PC-9 (cell line): ENCODE measurements around the gene LRIF1. TPM values are rescaled to one million over a fixed set of nuclear protein-coding genes. Genes with fewer than 3 reads are reported as not detected.

Experiments used
- BruUV-seq: library from RNA; stranded (reverse); fragments of 400-500 nt; replicated peaks from 2 replicates; lab custom pipeline; 2021; lab: Mats Ljungman, UMichigan
- CTCF ChIA-PET: fragments of 300-600 bp; sonication (Branson Sonifier 250); formaldehyde crosslinking; loops from one replicate; lab custom pipeline; 2022; ENCODE audit warnings: antibody characterized with exemption; lab: Charles Lee
- POLR2A ChIA-PET: fragments of 300-600 bp; sonication (Branson Sonifier 250); formaldehyde crosslinking; loops from one replicate; lab custom pipeline; 2022; ENCODE audit warnings: antibody characterized with exemption; ENCODE audit not compliant: unreplicated experiment; lab: Charles Lee
- DNase-seq, 2 experiments: peaks; one replicate each; pipeline versions ENCODE4 v3.0.0 to v3.0.0-alpha.2; 2015 to 2022; ENCODE audit warnings: mixed read lengths in 1 of 2
- H2AFZ ChIP-seq: fragments of 200-600 bp; sonication (generic); 2 replicates; pipeline ENCODE4 v1.8.1; 2017; ENCODE audit warnings: antibody characterized with exemption
- H3F3A ChIP-seq: fragments of 200-600 bp; sonication (generic); 2 replicates; pipeline ENCODE4 v1.8.1; 2017; ENCODE audit warnings: antibody characterized with exemption, mild to moderate bottlenecking, low read depth; ENCODE audit not compliant: insufficient read depth
- H3K27ac ChIP-seq: fragments of 200-600 bp; sonication (generic); 2 replicates; pipeline ENCODE4 v1.6.1; 2016; ENCODE audit warnings: mixed run types
- H3K27me3 ChIP-seq: fragments of 200-600 bp; sonication (generic); 2 replicates; pipeline ENCODE4 v1.6.1; 2016; ENCODE audit warnings: low read depth, mixed run types; ENCODE audit not compliant: insufficient read depth
- H3K36me3 ChIP-seq: fragments of 200-600 bp; sonication (generic); 2 replicates; pipeline ENCODE4 v1.6.1; 2016; ENCODE audit warnings: low read depth, mixed run types
- H3K4me1 ChIP-seq: fragments of 200-600 bp; sonication (generic); replicated peaks from 2 replicates; pipeline ENCODE4 v1.6.1; 2016; ENCODE audit warnings: mixed run types; ENCODE audit not compliant: insufficient read depth
- H3K4me2 ChIP-seq: fragments of 200-600 bp; sonication (generic); 2 replicates; pipeline ENCODE4 v1.6.1; 2017; ENCODE audit warnings: mixed run types
- H3K4me3 ChIP-seq: fragments of 200-600 bp; sonication (generic); 2 replicates; pipeline ENCODE4 v1.6.1; 2016; ENCODE audit warnings: mixed run types
- H3K79me2 ChIP-seq: fragments of 200-600 bp; sonication (generic); 2 replicates; pipeline ENCODE4 v1.6.1; 2017; ENCODE audit warnings: low read depth, mixed run types
- H3K9me2 ChIP-seq: fragments of 200-600 bp; sonication (generic); 2 replicates; pipeline ENCODE4 v1.8.1; 2017; ENCODE audit warnings: mild to moderate bottlenecking; ENCODE audit not compliant: insufficient read depth
- H3K9me3 ChIP-seq: fragments of 200-600 bp; sonication (generic); 2 replicates; pipeline ENCODE4 v1.8.1; 2016; ENCODE audit warnings: low read depth; ENCODE audit not compliant: insufficient read depth
- H4K20me1 ChIP-seq: fragments of 200-600 bp; sonication (generic); 2 replicates; pipeline ENCODE4 v1.8.1; 2017; ENCODE audit not compliant: insufficient read depth
- EZH2 ChIP-seq: fragments of 200-600 bp; sonication (generic); IDR thresholded peaks from 2 replicates; pipeline ENCODE4 v1.8.0; 2017; ENCODE audit warnings: antibody characterized with exemption, low read depth
- intact Hi-C: fragments of 100-400 bp; cut with micrococcal nuclease; formaldehyde crosslinking; loops from one replicate; pipeline ENCODE4 v1.10.0; 2022; ENCODE audit not compliant: unreplicated experiment
- total RNA-seq: library from RNA; stranded (reverse); gene quantifications from 2 replicates; pipeline ENCODE4 v1.2.3, GENCODE V29; 2021
- TF ChIP-seq, protein P1 (sequence below): fragments of 200-600 bp; sonication (generic); conservative IDR thresholded peaks from 2 replicates; pipeline ENCODE4 v1.6.1; 2017; ENCODE audit warnings: mixed run types, antibody characterized with exemption, mild to moderate bottlenecking, moderate library complexity

LRIF1 gene
- total RNA-seq, 1 experiment from 2014 or later = 13.5 TPM

DNA sequence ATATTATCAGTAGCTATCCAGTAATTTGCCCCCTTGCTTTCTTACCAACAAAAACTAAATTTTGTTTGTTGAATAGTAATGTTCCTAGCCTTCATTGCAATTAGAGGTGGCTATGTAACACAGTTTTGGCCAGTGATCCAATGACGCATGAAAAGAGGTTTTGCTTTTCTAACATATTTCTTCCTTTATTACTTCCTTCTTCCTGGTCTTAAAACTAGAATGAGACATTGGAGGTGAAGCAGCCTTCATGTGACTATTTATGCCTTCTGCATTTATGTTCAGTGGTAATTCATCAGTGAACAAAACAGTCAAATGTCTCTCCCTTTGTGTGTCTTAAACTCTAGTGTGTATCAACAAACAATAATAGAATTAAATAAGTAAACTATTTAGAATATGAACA lies 35.5 kb downstream of the LRIF1 start:
- no peaks in the 10 kb centered on the region for H3F3A ChIP-seq
- intact Hi-C loops = no loop called here
- H3K79me2 ChIP-seq = no peaks in the 10 kb centered on the region
- H3K9me3 ChIP-seq = 0 out of 2 replicates have a peak, but pooled peaks cover 3% of the 10 kb centered on the region
- no peaks in the 10 kb centered on the region for H3K36me3 ChIP-seq
- H3K27ac ChIP-seq = no peak overlapping the region
- no peaks in the 10 kb centered on the region for H3K4me1 ChIP-seq
- POLR2A ChIA-PET = no interaction called here
- peak in 1 of 2 experiments; percentile 49 for DNase-seq
- no peak overlapping the region for H3K4me3 ChIP-seq
- H3K4me2 ChIP-seq = no peak overlapping the region
- CTCF ChIA-PET = no interaction called here
- no peaks in the 10 kb centered on the region for H4K20me1 ChIP-seq
- no TSS peak for BruUV-seq
- no peaks in the 10 kb centered on the region for H3K27me3 ChIP-seq
- H2AFZ ChIP-seq = no peak overlapping the region
- TF ChIP-seq EZH2 = no peak
- TF ChIP-seq, protein P1, sequence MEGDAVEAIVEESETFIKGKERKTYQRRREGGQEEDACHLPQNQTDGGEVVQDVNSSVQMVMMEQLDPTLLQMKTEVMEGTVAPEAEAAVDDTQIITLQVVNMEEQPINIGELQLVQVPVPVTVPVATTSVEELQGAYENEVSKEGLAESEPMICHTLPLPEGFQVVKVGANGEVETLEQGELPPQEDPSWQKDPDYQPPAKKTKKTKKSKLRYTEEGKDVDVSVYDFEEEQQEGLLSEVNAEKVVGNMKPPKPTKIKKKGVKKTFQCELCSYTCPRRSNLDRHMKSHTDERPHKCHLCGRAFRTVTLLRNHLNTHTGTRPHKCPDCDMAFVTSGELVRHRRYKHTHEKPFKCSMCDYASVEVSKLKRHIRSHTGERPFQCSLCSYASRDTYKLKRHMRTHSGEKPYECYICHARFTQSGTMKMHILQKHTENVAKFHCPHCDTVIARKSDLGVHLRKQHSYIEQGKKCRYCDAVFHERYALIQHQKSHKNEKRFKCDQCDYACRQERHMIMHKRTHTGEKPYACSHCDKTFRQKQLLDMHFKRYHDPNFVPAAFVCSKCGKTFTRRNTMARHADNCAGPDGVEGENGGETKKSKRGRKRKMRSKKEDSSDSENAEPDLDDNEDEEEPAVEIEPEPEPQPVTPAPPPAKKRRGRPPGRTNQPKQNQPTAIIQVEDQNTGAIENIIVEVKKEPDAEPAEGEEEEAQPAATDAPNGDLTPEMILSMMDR = no peak
- H3K9me2 ChIP-seq = no peaks in the 10 kb centered on the region

DNA sequence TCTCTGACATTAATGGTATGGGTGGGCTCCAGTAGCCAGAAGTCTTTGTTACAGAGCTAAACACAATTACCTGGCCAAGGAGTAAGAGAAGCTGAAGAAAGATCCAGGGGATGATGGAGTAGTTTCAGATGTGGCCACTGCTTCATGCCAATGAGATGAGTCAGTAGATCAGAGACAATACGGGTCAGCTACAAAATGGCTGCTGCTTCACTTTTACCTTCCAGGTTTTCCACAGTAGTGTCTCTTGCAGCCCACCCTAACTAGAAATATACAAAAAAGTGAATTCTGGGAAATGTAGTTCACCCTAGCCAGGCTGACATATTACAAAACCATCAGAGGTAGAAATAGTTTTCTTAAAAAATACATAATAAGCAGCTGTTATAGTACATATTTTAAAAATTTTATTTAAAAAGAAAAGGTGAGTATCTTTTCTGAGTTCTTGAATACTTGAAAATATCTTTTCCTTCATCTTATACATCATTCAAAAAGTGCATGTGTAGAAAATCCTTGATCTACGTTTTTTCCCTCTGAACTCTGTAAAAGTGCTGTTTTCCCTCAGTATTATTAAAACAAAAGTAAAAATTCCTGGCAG lies 36.1 kb downstream of the LRIF1 start:
- no peaks in the 10 kb centered on the region for H3K4me1 ChIP-seq
- DNase-seq = peak in 1 of 2 experiments; percentile 18
- H3K27me3 ChIP-seq = no peaks in the 10 kb centered on the region
- no peaks in the 10 kb centered on the region for H3K36me3 ChIP-seq
- no TSS peak for BruUV-seq
- no peak for TF ChIP-seq EZH2
- TF ChIP-seq, protein P1 = no peak
- no peaks in the 10 kb centered on the region for H3K9me2 ChIP-seq
- ChIA-PET POLR2A (interaction anchor here (0.7 kb wide), 1 partner anchor 37 kb away, joined by 3 read pairs; no protein-coding TSS in a partner anchor), CTCF (no interaction called here)
- H3K9me3 ChIP-seq = 0 out of 2 replicates have a peak, but pooled peaks cover 3% of the 10 kb centered on the region
- H2AFZ ChIP-seq = no peak overlapping the region
- H3K4me2 ChIP-seq = no peak overlapping the region
- H3K4me3 ChIP-seq = no peak overlapping the region
- no peaks in the 10 kb centered on the region for H3F3A ChIP-seq
- H3K79me2 ChIP-seq = no peaks in the 10 kb centered on the region
- intact Hi-C loops = loop anchor here (1.0 kb wide), 1 partner anchor 10 kb away; no protein-coding TSS in a partner anchor
- no peaks in the 10 kb centered on the region for H4K20me1 ChIP-seq
- no peak overlapping the region for H3K27ac ChIP-seq

DNA sequence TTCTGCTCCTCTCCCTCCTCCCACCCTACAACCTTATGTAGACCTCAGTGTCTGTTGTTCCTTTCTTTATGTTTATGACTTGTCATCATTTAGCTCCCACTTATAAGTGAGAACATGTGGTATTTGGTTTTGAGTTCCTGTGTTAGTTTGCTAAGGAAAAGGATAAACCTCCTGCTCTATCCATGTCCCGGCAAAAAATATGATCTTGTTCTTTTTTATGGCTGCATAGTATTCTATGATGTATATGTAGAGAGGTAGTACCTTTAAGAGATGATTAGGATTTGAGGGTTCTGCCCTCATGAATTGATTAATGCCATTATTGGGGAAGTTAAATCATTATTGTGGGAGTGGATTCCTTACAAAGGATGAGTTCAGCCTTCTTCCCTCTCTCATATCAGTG lies 41.8 kb downstream of the LRIF1 start:
- Histone ChIP-seq H3K9me2 (0 out of 2 replicates have a peak, but pooled peaks cover 8% of the 10 kb centered on the region), H4K20me1 (no peaks in the 10 kb centered on the region), H3K27me3 (no peaks in the 10 kb centered on the region), H3K4me2 (no peak overlapping the region), H2AFZ (no peak overlapping the region), H3K36me3 (no peaks in the 10 kb centered on the region), H3K4me3 (no peak overlapping the region), H3K4me1 (peaks cover 7% of the 10 kb centered on the region), H3K79me2 (no peaks in the 10 kb centered on the region), H3K9me3 (no peaks in the 10 kb centered on the region), H3K27ac (no peak overlapping the region), H3F3A (peaks cover 4% of the 10 kb centered on the region; the same call in 1 of the 2 replicates)
- TF ChIP-seq, protein P1 = no peak
- no peak for TF ChIP-seq EZH2
- intact Hi-C loops = no loop called here
- CTCF ChIA-PET = no interaction called here
- peak in 1 of 2 experiments; percentile 24 for DNase-seq
- BruUV-seq = no TSS peak
- POLR2A ChIA-PET = no interaction called here
